Colon (tissue), 2 donors: Measurements from ENCODE around the gene ILKAP.

Experiments
- FAIRE-seq: peaks from 2 replicates; lab custom pipeline; 2012; peaks lifted over from hg19 to GRCh38; lab: Jason Lieb, UNC
- donor health status: control.
- donor health status: control.

The ILKAP gene

GRCh38 chr2:238237431-238238135 is 34.1 kb upstream of the ILKAP start:
- FAIRE-seq, result no peak

- FAIRE-seq, result no peak
These were observed 33.1 kb upstream of the ILKAP start for GRCh38 chr2:238236571-238236970.

DNA sequence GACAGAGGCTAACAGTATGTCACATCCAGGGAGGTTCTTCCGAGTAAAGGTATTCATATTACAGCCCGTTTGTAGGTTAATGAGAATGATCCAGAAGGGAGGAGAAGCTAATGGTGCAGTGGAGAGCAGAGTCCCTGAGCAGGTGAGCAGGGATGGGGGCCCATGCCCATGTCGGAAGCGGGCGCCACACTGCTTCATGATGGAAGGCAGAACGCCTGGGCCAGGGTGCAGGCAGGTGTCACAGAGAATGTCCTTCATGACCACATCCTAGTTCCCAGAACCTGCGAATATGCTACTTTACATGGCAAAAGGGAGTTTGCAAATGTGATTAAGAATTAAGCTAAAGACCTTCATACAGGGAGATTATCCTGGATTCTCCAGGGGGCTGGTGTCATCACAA is 32.4 kb upstream of the ILKAP start:
- FAIRE-seq, result no peak

DNA sequence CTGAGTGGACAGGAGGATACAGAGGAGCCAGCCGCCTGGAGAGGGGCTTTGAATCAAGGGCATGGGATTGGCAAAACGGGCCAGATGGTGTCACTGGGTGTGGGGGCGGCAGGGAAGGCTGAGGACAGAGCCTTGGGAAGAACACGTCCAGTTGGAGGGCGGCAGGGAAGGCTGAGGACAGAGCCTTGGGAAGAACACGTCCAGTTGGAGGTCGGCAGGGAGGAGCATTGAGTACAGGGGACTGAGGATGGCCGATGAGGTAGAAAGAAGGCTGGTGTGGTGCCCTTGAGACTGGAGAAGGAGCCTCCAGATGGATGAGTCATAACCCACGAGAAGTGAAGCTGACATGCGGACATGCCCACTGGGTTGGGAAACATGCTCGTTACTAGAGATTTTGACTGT is 31.8 kb upstream of the ILKAP start:
- no peak for FAIRE-seq

- FAIRE-seq, result no peak
These were observed 30.1 kb upstream of the ILKAP start for GRCh38 chr2:238233625-238234024.

- FAIRE-seq, result no peak
These were observed 28.3 kb upstream of the ILKAP start for GRCh38 chr2:238231809-238232208.

- FAIRE-seq, result no peak
These were observed 27.8 kb upstream of the ILKAP start for GRCh38 chr2:238231251-238231793.

- FAIRE-seq, result no peak
These were observed 27.2 kb upstream of the ILKAP start for GRCh38 chr2:238230699-238231098.

- no peak for FAIRE-seq
These were observed 25.2 kb upstream of the ILKAP start for GRCh38 chr2:238228700-238229099.

DNA sequence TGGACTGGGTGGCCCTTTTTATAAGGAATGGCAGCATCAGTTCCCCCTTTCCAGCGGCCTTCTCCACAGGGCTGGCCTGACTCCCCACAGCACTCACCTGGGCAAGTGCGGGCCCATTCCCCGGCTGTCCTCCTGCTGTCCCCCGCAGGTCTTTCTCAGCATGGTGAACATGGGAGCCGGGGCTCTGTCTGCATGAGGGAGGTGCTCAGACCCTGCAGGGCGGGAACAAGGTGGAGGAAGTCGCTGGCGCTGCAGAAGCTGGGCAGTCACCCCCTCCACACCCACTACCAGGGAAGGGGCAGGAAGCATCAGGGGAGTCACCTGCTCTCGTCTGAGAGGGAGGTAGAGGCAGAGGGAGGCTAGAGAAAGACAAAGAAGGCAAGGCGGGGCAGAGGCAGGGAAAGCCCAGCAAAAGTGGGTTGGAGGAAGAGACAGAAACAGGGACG is 24.1 kb upstream of the ILKAP start:
- no peak for FAIRE-seq

- no peak for FAIRE-seq
These were observed 23.4 kb upstream of the ILKAP start for GRCh38 chr2:238226698-238227586.

DNA sequence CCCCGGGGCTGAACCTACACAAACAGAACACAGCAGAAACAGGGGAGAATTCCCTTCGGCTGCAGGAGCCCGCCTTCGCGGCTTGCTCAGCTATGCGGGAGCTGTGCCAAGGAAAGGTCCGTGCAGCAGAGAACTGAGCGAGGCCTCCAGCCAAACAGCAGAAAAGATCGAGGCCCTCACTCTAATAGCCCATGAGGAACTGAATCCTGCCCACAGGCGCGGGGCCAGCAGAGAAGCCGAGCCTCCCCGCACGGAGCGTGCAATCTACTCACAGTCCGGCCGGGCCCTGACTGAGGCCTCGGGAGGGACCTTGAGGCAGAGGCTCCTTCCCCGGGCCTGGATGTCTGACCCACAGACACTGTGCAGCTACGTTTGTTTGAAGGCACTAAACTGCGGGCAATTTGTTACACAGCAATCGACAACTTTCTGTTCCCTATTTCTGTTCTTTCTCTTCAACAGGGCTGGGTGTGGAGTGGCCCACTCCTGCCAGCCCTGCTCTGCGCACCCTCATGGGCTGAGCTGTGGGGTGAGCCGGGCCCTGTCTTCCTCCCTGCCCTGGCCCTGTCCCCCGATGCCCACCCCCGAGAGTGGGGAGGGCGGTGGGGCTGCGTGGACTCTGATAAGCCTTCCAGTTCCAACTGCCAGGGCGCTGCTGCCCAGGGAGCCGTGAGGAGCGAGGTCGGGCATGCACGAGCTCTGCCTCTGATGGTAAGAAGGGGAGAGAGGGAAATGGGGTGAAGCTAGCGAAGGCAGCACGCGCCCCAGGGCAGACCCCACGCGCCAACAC is 22.6 kb upstream of the ILKAP start:
- FAIRE-seq, result no peak

DNA sequence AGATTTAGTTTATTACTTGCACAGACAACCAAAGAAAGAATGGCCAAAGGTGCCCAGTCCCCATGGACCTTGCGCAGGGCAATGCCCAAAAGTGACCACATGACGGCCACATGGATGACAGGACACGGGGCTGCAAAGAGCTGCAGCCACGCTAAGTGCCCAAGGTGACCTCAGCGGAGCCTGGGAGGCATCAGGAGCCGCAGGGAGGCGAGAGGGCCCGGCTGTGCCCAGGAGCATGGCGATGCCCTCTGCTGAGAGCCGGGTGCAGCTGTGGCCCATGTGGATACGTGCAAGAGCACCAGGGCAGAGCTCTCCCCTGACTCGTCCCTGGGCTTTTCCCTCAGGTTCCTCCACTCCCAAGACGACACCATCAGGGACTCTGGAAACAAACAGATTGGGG is 21.6 kb upstream of the ILKAP start:
- FAIRE-seq, result no peak

DNA sequence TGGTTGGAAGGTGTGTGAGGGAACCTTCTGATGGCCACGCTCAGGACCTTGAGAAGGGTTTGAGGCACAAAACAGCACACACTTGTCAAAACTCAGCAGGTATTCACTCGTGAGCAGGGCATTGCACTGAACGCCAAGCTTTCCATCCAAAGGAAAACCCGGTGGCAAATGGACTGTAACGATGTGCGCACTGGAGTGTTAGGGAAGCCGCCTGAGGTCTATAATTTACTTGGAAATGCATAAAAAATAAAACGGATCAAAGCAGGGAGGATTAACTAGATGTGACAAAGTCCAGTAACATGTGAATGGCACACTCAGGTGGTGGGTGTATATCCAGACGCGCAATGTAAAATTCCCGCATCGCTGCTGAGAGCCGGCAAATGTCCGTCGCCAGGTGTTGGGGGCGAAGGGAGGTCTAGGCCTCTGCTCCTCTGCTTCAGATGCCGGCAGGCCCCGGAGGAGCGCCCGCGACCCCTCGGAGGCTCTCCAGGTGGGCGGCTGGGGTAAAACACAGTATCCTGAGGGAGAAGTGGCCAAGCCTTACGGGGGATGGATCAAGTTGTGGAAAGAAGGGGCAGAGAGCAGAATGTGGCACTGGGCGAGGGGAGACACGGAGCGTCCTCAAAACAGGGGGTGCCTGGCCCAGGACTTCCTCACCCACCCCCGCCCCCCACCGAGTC is 21.0 kb upstream of the ILKAP start:
- no peak for FAIRE-seq

- no peak for FAIRE-seq
These were observed 17.5 kb upstream of the ILKAP start for GRCh38 chr2:238220892-238221521.

DNA sequence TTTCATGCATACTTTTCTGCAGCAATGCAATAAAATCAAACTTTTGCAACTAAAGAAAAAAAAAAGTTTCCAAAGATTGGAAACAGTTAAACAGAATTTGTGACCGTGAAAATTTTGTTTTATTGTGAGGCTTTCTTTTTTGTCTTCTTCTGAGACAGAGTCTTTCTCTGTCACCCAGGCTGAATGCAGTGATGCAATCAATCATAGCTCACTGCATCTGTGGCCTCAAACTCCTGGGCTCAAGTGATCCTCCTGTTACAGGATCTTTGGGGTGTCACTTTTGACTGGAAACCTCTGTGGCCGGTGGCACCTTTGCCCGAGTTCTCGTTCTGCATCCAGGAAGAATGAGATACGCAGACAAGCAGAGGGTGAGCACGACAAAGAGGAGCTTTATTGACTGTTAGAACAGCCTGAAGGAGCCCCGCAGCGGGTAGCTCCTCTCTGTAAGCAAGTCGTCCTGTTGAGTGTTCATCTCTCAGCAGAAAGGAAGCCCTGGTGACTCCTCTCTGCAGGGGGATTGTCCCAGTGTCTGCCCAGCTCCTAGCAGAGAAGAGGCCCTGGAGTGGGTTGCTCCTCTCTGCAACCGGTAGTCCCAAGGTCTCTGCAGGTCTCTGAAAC is 16.9 kb upstream of the ILKAP start:
- no peak for FAIRE-seq

GRCh38 chr2:238216651-238217184 is 13.2 kb upstream of the ILKAP start:
- FAIRE-seq, result no peak

DNA sequence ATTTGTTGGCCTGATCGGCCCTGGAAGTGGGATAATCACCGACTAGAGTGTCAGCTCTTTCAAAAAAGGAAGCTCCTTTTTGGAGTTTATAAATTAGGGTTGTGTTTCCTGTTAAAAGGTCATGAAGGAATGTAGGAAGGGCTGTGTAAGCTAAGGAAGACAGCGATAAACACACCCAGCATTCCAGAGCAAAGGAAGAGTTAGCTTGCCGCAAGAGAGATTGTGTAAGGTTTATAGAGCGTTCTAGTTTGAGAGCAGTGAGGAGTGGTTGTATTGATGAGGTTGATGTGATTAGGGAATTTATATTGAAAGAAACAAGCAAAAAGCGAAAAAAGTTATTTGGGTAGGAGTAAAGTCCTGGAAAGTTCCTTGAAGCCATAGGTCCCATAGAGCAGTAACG is 3.5 kb upstream of the ILKAP start:
- no peak for FAIRE-seq

GRCh38 chr2:238203973-238204683 is 633 bp upstream of the ILKAP start:
- FAIRE-seq, result no peak
